Vagina (tissue), 2 donors: ENCODE measurements around the gene ZC3H15.

Experiments
- POLR2A ChIP-seq, 2 donors: fragments of 450-650 bp; IDR thresholded peaks; one replicate each; pipeline ENCODE4 v1.6.1; 2017; ENCODE audit warnings: antibody characterized with exemption in 2 of 2, mild to moderate bottlenecking in 2 of 2, moderate library complexity in 2 of 2
- POLR2AphosphoS5 ChIP-seq, 2 donors: sonication (generic); formaldehyde crosslinking; IDR thresholded peaks; one replicate each; pipeline ENCODE4 v1.9.0; 2017; ENCODE audit warnings: antibody characterized with exemption in 2 of 2, mild to moderate bottlenecking in 2 of 2, low read depth in 1 of 2; ENCODE audit not compliant: insufficient read depth in 1 of 2
- TF ChIP-seq, protein P1 (sequence below), 3 experiments: fragments of 450-650 bp in 2 of 3; fragments of 200-600 bp in 1 of 3; sonication (generic) in 1 of 3; IDR thresholded peaks; one replicate each; pipeline ENCODE4 v1.5.1; 2017 to 2019; ENCODE audit warnings: antibody characterized with exemption in 3 of 3, mild to moderate bottlenecking in 2 of 3, moderate library complexity in 2 of 3

DNA sequence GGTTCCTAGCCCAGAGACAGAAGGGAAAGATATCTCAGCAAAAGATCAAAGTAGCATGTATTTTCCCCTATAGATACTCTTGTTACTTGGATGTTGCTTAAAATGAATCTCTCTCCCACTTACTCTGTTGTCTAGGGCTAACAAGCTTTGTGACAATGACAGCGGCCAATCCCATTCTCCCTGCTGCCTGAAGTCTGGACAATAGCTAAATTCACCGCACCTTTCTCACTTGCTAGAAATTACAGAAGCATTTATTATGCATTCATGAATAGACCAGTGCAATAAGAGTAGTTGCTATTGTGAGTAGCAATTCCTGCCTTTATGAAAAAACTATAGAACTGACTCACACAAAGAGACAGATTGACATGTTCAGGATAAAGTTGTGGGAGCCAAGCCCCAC, 42.2 kb upstream of the ZC3H15 start:
- TF ChIP-seq, protein P1, sequence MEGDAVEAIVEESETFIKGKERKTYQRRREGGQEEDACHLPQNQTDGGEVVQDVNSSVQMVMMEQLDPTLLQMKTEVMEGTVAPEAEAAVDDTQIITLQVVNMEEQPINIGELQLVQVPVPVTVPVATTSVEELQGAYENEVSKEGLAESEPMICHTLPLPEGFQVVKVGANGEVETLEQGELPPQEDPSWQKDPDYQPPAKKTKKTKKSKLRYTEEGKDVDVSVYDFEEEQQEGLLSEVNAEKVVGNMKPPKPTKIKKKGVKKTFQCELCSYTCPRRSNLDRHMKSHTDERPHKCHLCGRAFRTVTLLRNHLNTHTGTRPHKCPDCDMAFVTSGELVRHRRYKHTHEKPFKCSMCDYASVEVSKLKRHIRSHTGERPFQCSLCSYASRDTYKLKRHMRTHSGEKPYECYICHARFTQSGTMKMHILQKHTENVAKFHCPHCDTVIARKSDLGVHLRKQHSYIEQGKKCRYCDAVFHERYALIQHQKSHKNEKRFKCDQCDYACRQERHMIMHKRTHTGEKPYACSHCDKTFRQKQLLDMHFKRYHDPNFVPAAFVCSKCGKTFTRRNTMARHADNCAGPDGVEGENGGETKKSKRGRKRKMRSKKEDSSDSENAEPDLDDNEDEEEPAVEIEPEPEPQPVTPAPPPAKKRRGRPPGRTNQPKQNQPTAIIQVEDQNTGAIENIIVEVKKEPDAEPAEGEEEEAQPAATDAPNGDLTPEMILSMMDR (IDR thresholded peaks at IDR 0.05) = no peak
- TF ChIP-seq POLR2A (IDR thresholded peaks at IDR 0.05) (no peak), POLR2AphosphoS5 (IDR thresholded peaks at IDR 0.05; ENCODE audit: insufficient read depth in 1 of 2, low read depth in 1 of 2) (no peak)
